Measurements from ENCODE around the gene MCTP1.

Gene MCTP1

DNA sequence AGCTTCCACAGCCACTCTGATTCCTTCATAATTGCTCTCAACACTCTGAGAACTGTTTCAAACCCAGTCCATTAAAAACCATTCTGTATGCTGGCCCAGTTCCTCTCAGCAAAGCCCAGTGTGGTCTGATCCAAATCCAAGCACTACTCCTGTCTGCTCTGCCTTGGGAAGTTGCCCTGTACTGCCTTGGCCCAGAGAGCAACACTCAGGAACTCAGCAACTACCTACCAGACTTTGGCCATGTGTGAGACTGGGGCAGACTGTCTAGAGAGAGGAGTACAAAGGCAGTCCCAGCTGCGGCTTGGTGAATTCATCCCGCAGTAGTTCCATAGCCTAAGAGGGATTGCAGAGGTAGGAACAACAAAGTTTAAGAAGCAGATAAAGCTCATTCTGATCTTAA lies 214.4 kb downstream of the MCTP1 start:
- no peak for FAIRE-seq

DNA sequence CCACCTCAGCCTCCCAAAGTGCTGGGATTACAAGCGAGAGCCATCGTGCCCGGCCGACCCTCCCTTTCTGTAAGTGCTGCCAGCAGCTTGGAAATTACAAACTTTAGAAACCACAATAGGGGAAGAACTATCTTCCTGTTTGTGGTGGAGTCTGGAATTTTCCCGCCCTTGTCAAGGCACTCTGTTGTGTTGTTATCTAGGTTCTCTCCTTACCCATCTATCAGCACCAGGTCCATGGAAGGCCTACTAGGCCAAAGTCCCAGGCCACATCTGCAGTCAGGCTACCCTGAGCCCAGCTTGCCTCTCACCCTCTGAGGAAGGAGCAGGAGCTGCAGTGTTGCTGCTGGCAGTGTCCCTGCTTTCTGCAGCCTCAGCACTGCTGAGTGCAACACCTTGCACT lies 214.9 kb downstream of the MCTP1 start:
- no peak for FAIRE-seq

DNA sequence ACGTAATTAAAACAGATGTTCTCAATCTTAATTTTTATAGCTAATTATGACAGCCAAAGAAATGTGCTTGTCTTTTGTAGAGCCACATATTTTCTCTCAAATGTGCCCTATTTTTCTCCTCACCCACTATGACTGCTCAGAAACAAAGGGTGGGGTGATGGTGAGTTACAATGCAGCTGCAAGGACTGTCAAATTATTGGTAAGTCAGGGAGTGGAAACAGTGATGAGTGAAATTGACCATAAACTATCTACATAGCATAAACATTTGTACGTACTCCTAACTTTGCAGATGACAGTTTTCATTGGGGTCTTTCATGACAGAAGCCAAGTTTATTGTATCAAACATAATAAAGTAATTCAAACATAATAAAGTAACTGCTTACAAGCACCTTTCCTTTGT lies 215.9 kb downstream of the MCTP1 start:
- FAIRE-seq = no peak

DNA sequence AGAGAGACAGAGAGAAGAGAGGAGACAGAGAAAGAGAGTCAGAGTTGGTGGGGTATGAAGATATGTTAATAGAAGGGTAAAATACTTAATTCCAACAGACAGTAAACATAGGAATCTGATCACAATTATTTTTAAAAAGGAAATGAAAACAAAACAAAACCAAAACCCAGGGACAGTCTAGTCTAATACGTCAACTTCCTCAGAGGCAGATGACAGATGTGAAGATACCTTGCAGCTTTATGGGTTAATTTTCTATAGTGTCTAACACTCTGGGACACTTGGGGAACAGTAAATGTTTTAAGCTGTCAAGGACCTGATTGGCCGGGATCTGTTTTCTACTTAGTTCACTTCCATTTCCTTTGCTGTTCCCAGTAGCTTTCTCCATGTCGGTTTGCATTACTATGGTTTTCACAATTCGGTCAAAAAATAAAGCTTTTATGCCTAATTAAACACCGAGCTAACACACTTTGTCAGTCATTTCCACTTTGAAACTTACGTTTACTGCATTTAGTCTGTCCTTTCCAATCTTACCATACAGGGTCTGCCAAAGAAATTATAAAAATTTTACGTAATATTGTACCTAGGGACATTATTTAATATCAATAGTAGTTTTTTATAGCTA lies 216.5 kb downstream of the MCTP1 start:
- FAIRE-seq = no peak

DNA sequence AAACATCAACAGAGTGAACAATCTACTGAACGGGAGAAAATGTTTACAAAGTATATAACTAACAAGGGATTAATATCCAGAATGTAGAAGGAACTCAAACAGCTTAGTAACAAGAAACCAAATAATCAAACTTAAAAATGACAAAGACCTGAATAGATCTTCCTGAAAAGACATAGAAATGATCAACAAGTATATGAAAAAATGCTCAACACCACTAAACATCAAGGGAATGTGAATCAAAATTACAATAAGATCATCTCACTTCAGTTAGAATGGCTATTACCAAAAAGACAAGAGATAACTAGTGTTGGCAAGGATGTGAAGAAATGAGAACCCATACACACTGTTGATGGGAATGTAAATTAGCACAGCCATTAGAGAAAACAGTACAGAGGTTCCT lies 218.8 kb downstream of the MCTP1 start:
- no peak for FAIRE-seq

DNA sequence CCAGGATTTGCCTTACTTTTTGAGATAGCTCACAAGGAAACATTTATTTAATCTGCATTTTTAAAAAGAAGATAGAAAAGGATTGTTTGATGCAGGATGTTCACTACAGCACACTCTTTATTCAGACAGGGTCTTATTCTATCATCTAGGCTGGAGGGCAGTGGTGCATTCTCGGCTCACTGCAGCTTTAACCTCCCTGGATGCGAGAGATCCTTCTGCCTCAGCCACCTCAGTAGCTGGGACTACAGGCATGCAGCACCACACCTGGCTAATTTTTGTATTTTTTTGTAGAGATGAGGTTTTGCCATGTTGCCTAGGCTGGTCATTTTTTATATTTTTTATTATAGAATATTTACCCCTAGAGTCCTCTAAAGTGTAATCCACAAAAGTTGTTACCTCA lies 221.4 kb downstream of the MCTP1 start:
- FAIRE-seq = no peak

DNA sequence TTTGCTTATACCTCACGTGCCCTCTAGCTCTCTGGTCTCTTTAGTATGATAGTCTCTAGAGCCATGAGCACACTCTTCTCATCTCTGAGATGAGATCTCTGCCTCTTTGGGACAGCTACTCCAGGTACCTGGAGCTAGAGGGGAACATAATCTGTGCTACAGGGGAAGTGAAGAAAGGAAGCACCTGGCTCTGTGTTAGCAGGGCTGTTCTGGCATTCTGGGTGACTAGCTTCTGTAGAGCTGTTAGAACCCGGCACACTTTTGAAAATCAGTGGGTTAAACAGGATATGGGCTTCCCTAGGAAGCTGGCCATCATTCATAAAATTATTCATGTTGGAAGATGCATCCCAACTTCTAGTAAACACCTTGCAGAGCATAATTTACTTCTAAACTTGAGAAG lies 224.8 kb downstream of the MCTP1 start:
- FAIRE-seq = no peak

DNA sequence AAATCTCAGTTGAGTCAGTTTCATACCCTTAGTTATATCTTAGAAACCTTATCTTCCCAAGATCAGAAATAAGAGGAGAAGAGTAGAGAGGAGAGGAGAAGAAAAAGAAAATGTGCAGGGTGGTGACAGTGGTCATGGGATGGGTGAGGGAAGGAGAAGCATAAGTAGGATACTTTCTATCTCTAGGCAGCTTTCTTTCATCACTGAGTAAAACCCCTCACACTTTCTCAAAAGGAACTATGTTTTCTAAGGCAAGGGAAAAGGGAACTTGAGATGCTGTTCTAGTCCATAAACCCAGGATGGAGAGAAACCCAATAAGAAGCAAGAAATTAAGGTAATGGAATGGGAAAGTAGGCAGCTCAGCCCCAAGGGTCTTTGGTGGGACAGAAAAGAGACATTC lies 225.3 kb downstream of the MCTP1 start:
- FAIRE-seq = no peak

DNA sequence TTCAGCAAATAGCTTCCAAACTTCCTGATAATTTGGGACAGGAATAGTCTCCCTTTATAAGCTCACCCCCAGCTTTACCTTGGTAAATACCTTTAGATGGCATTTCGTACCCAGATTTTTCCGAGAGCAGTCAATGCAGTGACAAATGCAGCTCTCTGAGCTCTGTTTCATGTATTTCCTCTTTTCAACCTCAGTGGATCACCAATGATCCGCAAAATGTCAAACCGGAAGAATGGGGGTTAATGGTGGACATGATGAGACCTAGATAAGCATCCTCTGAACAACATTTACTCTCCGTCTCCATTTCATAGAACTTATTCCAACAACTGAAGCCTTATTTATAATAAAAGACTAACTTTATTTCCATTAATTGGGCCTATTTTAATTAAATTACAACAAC lies 227.3 kb downstream of the MCTP1 start:
- no peak for FAIRE-seq

DNA sequence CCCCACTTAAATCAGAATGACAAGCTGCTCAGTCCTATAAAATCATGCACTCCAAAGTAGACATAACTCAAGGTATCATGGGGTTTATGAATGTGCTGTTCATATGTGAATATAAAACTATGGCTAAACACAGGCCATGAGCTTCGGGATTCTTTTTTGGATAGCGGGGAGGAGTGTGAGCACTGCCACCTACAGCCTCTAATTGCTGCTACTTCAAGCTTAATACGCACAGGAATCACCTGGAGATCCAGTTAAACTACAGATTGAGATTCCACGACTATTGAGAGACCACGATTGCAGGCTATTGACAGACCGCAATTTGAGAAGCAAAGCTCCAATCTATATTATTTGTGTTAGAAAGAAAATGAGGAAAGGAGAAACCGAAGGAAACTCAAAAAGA lies 231.6 kb downstream of the MCTP1 start:
- no peak for FAIRE-seq

DNA sequence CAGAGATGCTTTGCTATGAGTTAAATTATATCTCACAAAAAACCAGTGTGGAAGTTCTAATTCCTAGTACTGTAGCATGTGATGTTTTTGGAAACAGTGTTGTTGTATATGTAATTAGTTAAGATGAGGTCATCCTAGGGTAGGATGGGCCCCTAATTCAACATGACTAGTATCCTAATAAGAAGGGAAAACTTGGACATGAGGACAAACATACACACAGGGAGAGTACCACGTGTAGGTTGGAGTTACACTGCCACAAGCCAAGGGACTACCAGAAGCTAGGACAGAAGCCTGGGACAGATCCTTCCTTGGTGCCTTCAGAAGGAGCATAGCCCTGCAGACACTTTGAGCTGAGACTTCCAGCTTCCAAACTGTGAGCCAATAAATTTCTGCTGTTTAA lies 234.2 kb downstream of the MCTP1 start:
- no peak for FAIRE-seq

DNA sequence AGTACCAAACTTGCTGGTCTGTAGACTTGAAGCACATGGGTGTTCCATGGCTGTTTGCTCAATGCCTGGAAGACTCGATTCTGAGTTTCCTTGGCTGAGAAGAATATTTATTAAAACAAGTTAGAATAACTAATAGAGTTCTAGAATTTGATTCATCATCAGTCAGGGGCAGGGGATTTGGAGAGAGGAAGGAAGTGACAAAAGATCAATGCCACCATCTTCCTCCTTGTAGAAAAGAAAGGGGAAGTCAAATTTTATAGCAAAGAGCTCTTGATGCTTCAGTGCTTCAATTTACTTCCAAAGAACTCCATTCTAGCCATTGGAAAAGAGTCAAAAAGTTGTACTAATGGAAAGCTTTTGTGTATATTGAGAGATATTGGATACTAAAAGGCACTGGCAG lies 236.3 kb downstream of the MCTP1 start:
- FAIRE-seq = no peak

DNA sequence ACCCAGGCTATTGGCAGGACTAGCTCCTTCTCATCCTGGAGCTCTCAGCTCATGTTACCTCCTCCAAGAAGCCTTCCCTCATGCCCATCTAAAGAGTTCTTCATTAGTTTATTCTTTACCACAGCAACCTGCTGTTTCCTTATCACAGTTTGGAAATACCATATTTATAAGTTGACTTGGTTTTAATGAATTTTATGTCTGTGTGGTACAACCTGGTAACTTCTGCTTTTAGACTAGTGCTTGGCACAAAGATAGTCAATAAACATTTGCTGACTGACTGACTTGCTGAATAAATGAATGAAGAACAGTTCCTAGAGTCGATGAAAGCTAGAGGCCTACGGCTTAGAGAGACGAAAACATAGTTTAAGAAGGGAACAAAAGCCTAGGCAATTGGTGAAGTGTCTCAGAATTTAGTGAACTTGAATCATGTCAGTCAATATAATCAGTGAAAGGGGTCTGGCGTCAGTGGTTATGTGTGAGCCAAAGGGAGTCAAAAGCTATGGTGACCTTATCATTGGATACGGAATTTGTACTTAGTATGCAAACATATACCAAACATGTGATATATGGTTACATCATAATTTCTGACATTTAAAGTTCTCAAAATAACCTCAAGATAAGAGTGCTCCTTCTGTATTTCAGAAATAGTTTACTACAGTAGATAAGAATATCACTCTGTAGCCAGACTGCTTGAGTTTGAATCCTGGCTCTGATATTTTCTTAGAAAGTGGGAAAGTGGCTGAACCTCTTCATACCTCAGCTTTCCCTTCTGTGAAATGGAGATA lies 239.5 kb downstream of the MCTP1 start:
- FAIRE-seq = no peak

DNA sequence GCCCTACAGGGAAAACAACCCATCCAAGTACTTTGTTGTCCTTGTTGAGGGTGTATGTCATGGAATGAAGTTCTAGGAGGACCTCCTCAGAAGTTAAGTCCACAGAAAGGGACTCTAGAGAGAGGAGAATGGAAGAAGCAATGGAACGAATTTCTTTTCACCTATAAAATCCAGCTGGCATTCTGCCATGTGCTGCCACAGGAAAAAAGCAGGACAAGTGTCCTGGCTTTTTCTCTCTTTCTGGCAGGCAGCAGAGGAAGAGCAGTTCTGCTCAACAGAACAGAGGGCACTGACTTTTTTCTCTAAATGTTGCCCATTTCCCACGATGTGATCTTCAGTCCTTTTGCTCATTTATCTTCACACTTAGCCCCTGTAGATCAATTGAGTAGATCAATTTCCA lies 240.8 kb downstream of the MCTP1 start:
- no peak for FAIRE-seq

DNA sequence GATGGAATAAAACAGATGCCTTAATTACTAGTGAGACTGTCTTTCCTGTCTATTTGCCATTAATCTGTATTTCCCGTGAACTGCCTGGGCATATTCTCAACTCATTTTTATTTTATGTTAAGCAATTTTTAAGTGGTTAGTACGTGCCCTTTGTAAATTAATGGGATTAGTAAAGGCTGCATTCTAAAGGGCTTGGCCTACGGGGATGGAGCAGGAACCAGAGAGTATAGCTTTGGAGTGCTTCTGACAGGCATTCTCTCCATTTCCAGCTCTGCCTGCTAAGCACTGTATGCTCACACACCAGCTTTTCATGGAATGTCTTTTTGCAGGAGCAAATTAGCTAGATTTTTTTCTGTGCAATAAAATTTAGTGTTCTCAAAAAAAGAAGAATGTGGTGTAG lies 241.2 kb downstream of the MCTP1 start:
- no peak for FAIRE-seq

DNA sequence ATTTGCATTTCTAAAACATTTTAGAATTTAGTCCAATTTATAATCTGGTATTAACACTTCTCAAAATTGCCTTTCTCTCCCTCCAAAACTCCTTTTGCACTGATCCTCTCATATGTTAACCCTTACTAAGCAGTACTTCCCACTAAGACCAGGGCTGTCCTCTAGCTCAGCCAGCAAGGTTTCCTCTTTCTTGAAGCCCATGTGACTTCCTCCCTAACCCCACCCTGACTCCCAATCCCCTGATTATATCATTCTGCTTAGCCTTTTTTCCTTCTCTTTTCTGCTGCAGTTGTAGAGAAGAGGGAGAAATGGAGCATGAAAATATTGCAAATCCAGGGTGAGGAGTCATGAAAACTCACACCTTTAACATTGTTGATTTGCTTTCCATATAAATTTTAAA lies 241.7 kb downstream of the MCTP1 start:
- no peak for FAIRE-seq

DNA sequence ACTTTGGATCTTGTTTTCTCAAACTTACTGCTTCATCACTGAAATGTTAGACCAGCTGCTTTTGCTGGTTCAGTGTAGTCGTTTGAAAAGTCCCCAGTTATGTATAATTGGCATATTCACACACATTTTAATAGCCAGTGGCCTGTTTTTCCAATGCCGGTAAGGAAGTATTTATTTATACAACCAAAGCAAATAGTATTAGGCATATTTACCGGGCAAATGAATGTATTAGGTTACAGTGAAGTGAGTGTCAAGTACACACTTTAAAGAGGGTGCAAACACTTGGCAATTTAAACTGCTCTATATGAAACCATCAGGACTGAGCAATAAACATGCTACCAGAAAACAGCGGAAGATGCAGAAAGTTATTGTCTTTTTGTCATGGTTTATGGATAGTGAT lies 242.9 kb downstream of the MCTP1 start:
- no peak for FAIRE-seq

DNA sequence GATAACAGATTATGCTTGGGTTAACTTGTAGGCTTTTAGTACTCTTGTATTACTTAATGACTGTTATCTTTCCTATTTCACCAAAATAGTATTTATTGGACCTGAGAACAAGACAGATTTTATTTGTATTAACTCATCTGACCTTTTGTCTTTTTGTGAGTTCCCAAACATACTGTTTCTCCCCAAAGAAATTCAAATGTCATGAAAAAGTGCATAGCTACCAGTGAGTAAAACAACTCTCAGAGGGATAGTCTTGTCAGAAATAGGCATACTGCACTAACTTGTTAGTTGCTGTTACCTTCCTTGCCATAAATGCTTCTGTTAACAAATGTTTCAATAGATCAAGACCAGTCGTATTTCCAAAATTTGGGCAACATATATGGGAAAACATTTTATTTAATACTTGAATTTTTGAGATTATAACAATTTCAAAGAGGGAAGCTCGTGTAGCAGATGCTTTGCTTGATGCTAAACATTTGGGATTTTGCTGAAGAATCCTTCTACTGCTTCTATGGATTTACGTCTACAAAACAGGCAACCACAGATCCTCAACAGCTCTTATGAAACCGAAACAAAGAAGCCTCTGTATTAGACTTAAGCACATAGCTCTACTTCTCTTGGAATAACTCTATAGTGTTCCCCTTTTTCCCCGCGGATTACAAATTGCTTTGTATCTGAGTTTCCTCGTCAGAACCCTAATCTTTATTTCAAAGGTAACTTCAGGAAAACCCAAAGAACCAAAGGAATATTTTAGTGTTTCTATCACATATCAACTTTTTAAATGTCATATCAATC lies 248.8 kb downstream of the MCTP1 start:
- FAIRE-seq = no peak

DNA sequence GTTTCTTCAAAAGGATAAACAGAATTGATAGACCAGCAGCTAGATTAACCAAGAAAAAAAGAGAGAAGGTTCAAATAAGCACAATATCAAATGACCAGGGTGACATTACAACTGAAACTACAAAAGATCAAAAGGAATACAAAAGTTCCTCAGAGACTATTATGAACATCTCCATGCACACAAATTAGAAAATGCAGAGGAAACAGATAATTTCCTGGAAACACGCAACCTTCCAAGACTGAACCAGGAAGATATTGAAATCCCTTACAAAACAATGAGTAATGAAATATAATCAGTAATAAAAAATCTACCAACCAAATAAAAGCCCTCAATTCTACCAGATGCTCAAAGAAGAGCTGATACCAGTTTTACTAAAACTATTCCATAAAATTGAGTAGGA lies 252.1 kb downstream of the MCTP1 start:
- FAIRE-seq = no peak

DNA sequence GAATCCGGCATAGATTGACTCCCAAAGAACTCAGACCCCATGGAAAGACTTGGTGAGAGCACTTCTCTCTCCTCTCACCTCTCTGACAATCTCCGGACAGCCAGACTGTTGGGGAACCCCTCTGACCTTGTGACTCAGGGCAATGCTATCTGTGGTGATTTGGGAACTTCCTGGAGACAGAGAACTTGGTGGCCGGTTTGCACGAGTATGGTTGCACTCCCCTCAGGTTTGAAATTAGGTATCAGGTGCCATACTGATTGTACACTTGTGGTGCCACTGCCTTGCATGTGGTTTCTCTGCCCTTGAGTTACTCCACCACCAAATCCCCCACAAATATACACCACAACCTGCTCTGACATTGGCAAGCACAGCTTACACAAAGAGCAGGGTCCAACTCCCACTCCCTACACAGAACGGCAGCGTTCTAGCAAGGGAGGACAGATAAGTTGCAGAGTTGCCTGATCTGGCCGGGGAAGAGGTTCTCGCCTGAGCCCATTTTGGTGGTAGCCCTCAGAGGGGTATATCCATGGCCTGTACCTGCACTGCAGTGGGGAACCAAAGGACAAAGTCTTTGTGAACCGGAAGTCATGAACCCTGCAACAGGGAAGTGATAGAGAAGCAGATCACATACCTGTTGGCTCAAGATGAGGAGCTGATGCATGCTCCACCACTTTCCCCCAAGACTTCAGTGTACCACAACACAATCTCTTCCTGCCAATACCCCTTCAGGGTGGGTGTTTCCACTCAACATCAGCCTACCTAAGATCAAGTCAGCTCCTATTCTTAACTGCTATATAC lies 255.1 kb downstream of the MCTP1 start:
- no peak for FAIRE-seq

DNA sequence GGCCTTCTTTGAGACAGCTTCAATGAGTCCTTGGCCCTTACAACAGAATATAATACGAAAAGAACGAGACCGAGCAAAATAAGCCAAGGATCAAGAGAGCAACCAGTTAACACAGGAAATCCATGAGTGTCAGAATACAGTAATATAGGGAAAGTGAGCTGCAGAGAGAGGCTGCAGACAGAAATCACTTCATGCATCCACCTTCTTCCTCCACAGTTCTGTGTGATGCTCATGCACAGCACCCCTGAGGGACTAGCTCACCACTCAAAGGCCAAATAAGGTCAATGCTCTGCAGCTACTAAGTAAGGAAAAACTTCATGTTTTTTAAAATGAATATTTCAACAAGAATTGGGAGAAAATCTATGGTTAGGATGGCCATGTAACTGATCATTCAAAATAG lies 257.1 kb downstream of the MCTP1 start:
- no peak for FAIRE-seq

DNA sequence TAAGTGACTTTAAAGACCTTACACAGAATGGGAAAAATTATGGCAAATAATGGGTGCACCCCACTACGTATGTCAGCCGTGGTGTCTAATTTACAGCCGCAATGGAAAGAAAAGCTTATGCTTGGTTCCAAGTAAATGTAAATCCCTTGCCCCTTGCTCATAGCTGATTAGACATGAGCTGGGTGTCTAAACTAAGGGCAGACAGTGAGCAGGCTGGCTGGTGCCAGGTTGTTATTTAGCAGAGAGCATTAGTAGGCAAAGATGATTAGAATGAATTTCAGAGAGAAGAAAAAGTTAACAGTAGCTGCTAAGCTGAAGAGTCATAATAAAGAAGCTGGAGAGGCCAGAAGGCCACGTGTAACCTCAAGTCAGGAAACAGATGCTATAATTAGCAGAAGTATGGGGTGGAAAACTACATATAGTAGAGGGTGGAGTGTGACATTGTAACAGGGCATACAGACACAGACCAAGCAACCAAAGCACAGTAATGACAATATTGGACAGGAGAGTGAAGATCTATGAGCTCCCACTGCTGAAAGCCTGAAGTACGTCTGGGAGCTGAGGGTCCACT lies 257.7 kb downstream of the MCTP1 start:
- no peak for FAIRE-seq

DNA sequence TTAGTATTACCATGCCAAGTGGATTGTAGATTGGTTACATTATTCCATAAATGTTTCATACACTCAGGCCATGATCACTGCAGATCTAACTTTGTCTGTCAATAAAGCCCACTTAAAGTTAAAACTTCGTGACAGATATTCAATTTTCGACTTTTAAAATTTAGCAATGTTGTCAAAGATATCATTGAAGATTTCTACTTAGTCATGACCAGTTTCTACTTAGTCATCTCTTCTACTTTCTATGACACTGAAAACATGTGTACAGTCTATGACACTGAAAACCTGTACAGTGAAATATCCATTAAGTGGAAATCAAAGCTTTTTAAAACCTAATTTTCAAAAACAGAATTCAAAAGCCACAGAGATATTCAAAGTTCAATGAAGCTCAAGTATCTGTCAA lies 258.2 kb downstream of the MCTP1 start:
- FAIRE-seq = no peak

Data from A204.1 (cell line).